NCI-H460 (cell line): Measurements from ENCODE around the gene PKP3. TPM values are rescaled to one million over a fixed set of nuclear protein-coding genes. Genes with fewer than 3 reads are reported as not detected.
"Not testable (repeated sequence)": the region's sequence is repeated elsewhere in the genome, so short reads cannot be mapped to it uniquely, and the experiment has no call there.

Experiments used
- DNase-seq: peaks from one replicate; pipeline ENCODE4 v3.0.0-alpha.2; 2016; ENCODE audit warnings: low read depth; ENCODE audit errors: extremely low read depth
- polyA plus RNA-seq: library from polyadenylated mRNA; depleted of rRNA; stranded (reverse); fragments of >200 nt; gene quantifications from 2 replicates; pipeline ENCODE4 v1.2.3, GENCODE V29; 2014; cell fraction: nucleus; rRNA removed
- total RNA-seq: library from RNA; depleted of rRNA; stranded (reverse); fragments of >200 nt; shearing (Covaris generic); gene quantifications from 2 replicates; pipeline ENCODE4 v1.2.3, GENCODE V29; 2014; rRNA removed

Gene PKP3
- 27.0 and 27.7 TPM in 2 replicates for total RNA-seq
- polyA plus RNA-seq: 177 and 181 TPM in 2 replicates

DNA sequence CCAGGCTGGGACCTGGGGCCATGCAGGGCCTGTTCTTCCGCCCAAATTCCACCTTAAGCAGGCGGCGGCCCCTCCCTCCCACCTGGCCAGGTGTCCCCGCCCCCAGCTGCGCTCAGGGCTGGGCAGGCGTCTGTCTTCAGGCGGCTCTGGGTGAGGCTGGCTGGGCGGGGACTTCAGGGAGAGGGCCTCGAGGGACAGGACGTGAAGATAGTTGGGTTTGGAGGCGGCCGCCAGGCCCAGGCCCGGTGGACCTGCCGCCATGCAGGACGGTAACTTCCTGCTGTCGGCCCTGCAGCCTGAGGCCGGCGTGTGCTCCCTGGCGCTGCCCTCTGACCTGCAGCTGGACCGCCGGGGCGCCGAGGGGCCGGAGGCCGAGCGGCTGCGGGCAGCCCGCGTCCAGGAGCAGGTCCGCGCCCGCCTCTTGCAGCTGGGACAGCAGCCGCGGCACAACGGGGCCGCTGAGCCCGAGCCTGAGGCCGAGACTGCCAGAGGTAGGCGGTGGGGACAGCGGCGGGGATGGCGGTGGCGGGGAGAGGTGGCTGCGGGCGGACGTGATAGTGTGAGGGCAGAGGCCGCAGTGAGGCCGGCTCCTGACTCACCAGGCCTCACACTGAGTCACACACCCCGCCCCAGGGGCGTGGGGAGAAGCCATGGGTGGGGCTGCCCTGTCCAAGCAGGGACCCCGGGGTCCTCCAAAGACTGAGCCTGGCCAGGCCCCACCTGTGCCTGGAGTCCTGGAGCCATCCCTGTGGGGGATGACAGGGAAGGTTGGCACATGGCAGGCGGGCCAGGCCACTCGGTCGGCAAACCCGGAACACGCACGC is at the start of gene PKP3:
Gene PKP3 (plus strand): TSS at position 176 of the 824 bp plus-strand sequence. CDS start 84 bp downstream, at position 260.
- DNase-seq: peak; percentile 64

DNA sequence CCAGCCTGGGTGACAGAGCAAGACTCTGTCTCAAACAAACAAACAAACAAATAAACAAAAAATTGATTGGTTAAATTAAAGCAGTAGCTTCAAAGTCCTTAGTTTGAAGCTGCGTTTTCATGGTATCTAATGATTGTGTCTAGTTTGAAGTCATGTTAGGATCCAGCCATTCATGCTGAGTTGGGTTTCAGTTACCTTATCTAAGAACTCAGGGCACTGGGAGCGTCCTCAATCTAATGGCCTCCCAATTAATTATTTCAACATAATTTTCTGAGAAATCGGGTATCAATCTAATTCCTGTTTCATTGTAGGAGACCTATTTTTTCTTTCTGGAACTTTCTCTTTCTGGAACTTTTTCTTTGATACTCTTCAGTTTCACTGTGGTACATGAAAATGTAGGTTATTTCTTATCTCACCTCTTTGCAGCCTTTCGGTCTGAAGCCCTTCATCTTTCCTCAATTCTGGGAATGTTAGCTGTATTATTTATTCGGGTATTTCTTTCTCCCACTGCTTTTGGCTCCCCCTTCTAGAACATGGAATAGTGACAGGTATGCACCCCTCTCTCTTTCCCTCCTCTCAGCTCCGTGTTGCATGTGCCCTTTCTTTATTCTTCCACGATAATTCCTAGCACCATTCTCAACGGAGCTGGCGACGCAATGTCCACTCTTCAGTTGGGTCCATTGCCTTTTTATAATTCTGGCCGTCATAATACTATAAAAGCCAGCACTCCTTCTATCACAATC is 49.0 kb upstream of the PKP3 start:
- no peak for DNase-seq

DNA sequence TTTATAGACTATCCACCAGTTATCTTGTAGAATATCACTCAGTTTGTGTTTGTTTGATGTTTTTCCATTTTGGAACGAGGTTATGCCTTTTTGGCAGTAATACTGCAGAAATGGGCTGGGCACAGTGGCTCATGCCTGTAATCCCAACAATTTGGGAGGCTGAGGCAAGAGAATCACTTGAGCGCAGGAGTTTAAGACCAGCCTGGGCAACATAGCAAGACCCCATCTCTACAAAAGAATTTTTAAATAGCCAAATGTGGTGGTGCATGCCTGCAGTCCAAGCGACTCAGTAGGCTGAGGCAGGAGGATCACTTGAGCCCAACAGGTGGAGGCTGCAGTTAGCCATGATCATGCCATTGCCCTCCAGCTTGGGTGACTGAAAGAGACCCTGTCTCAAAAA is 47.5 kb upstream of the PKP3 start:
- DNase-seq: no peak

DNA sequence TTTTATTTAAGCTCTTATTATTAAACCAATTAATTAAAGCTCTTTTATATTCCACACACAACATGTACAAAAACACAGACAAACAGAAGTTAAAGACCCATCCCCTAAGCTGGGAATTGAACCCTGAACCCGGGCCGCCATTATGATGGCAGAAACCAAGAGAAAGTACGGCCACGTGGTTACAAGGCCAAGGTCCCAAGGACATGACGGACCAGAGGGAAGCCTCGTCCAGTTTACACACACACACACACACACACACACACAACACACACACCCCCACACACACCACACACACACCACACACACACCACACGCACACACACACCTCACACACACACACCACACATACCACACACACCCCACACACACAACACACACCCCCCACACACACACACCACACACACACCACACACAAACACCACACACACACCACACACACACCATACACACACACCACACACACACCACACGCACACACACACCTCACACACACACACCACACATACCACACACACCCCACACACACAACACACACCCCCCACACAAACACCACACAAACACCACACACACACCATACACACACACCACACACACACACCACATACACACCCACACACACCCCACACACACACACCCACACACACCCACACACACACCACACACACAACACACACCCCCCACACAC is 44.6 kb upstream of the PKP3 start:
- DNase-seq: not testable (repeated sequence)

GRCh38 chr11:350033-350722 is 43.8 kb upstream of the PKP3 start:
- not testable (repeated sequence) for DNase-seq

GRCh38 chr11:350723-351255 is 43.2 kb upstream of the PKP3 start:
- no peak for DNase-seq

- no peak for DNase-seq
Measured at GRCh38 chr11:351411-351810, 42.6 kb upstream of the PKP3 start.

DNA sequence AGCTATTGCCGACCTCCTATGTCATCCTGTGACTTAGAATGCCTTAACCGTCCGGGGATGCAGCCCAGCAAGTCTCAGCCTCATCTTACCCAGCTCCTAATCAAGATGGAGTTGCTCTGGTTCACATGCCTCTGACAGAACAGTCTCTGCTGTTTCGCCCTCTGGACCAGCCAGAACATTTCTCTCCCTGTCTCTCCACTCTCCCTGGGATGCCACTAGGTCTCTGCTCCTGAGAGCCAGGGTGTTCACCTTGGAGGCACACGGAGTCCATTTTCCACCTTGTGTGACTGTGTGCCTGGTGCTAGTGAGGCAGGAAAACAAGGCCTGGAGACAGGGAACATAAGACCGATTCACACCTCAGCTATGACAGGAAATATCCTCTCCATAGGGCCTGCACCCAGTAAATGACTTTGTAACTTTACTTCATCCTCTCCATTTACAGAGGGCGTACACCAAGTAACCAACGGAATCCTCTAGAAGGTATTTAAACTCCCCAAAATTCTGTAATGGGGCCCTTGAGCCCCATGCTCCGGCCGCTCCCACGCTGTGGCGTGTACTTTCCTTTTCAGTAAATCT is 41.5 kb upstream of the PKP3 start:
- no peak for DNase-seq

- no peak for DNase-seq
Measured at GRCh38 chr11:353179-353873, 40.7 kb upstream of the PKP3 start.

DNA sequence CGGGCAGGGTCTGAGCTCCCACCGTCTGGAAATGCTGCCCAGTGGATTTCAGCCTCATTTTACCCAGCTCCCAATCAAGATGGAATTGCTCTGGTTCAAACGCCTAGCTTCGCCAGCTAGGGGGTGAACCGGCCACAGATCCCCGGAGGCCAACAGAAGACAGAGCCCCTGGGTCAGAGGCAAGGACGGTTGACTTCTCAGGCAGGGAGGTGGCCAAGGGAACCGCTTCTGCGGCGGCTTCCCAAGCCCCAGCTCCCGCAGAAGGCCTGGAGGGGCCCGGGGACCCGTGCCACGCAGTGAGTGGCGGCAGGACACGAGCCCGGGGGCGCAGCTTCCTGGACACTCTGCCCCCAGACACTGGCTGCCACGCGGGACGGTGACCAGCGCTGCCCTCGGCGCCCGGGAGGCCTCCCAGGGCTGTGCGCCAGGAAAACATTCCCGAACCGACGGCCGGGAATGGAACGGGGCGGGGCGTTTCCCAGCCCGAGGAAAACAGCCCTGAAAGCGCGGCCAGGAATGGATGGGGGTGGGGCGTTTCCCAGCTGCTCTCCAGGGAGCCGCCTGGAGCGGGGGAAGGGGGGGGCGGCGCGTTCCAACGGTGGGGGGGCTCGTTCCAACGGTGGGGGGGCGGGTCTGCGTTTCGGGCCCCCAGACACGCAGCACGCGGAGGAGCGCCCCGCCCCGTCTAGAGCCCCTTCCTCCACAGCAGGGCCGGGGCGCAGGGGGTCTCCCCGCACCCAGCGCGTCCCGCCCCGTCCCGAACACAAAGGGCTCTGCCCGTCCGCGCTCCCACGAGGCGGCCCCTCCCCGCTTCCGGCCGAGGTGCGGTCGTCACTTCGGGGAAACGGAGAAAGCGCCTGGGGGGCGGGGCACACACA is 38.2 kb upstream of the PKP3 start:
- peak; percentile 87 for DNase-seq

- no peak for DNase-seq
Measured at GRCh38 chr11:356610-357009, 37.4 kb upstream of the PKP3 start.

DNA sequence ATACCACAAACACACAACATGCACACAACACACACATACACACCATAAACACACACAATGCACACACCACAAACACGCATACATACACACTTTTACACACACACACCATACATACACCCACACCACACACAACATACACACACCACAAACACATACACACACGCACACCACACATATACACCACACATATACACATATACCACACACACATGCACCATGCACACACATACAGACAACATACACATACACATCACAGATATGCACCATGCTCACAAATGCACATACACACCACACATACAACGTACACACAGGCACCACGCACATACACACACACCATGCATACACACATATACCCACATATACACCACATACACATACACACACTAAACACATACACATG is 36.4 kb upstream of the PKP3 start:
- no peak for DNase-seq

DNA sequence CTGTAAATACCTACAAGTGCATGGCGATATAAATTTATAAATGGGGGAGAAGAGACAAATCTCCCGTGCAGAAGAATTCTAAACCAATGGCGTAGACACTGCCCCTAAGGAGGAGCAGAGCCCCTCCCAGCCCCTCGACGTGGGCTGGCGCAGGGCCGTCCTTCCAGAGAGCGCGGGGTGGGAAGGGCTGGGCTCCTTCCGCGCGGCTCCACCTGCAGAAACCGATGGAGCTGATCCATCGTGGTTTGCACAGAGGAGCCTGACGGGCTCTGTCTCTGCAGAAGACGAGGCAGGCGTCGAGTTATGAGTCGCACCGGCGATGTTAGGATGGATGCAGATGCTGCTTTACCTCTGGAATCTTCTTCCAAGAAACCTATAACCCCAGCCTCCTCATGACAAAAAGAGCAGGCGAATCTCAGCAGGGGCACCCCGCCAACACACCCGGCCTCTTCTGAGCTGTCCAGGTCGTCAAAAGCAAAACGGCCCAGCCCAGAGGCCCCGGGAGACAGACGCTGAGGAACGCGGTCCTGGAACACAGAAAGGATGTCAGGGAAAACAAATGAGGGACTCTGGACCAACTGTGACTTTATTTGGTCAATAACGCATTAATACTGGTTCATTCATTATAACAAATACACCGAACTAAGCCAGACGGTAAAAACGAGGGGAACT is 35.7 kb upstream of the PKP3 start:
- DNase-seq: no peak

GRCh38 chr11:359181-359714 is 34.8 kb upstream of the PKP3 start:
- no peak for DNase-seq

DNA sequence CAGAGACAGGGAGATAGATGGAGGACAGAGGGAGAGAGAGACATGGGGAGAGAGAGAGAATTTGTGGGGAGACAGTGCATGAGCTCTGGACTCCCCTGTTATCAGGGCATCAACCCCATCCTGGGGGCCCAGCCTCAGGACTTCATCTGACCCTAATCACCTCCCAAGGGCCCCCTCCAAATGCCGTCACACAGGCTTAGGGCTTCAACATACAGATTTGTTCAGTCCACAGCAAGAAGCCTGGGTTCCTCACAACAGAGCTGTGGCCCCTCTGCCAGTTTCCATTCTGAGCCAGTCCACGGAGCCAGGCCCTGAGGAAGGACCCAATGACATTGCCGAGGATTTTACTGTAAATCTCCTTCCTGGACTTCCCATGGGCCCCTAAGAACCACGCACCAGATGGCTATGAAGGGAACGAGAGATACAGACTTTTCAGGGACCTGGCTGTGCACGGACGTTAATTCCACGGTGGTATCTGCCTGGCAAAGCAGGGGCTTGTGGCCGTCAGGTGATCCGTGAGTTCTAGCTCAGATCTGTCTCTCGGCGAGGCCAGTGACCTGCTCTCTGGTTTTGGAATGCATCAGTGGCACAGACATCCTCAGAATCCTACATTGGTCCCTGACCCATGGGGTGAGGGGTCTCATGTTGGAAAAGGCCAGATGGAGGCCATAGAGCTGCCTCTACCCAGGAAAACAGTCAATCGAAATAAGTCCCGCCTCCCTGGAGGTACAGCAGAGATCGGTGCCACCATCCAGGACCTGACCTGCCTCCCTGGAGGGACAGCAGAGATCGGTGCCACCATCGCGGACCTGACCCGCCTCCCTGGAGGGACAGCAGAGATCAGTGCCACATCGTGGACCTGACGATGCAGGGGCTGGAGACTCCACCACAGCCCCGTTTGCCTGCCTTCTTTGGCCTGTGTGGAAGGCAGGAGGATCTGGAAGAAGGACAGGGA is 33.4 kb upstream of the PKP3 start:
- no peak for DNase-seq

GRCh38 chr11:362642-363442 is 31.2 kb upstream of the PKP3 start:
- no peak for DNase-seq
